NCI-H524 treated with DMSO at 0.1 percent for 48 hours (cell line): ENCODE data around the gene ATG4B.

Source experiments
- DNase-seq: peaks from one replicate; lab custom pipeline; 2025; lab: John Stamatoyannopoulos, UW

ATG4B gene

DNA sequence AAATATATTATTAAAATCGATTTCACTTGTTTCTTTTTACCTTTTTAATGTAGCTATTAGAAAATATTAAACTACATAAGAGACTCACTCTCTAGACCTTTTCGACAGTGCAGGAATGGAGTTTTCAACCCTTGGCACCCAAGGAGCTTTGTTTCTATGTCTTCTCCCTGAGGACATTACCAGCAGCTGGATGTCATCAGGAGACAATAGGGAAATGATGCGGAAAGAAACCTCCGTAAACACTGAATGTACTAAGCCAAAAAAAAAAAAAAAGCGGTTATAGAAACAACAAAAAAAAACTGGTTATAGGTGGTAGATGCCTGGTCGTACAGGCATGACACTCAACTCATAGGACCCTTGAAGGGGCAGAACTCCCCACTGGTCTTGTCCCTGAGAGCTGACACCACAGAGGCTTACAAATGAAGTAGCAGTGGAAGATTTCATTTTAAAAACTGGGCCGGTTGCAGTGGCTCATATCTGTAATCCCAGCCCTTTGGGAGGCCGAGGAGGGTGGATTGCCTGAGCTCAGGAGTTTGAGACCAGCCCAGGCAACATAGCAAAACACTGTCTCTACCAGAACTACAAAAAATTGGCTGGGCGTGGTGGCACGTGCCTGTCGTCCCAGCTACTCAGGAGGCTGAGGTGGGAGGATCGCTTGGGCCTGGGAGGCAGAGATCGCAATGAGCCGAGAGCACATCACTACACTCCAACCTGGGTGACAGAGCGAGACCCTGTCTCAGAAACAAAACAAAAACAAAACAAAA lies 24.3 kb upstream of the ATG4B start:
- DNase-seq: no peak

DNA sequence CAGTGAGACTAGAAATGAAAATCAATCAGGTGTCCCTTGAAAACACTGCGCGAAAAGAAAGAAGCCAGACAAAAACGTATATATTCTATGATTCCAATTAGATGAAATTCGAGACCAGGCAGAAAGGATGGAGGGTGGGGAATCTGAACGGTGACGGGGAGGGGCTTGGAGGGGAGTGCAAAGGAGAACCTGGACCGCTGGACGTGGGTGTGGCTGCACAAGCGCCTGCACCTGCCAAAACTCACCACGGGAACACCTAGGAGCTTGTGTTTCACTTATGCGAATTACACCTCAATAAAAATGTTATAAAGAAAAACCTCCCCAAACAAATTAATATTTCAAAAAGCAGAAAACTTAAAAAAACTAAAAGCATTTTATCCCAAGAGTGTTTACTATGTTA lies 22.5 kb upstream of the ATG4B start:
- DNase-seq: no peak

DNA sequence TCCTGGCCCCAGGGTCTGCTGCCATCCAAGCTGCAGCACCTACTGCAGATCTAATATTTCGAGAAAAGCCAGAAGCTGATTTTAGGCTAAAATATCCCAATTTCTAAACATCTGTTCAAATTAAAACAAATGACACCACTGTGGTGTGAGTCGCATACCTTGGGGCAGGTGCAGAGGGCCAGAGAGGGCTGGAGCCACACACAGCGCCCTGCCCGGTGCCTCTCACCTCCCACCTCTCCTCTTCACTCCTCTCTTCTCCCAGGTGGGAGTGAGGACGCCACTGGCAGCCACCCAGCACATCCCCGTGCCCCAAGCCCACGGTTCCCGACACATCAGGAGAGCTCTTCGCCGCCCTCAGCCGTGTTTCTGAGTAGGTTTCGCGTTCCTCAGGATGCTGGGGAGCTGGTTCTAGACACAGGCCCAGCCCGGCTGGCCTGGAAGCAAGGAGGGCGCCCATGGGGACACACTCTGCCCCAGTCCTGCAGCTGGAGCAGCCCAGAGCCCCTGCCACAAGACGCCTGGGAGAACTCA lies 21.9 kb upstream of the ATG4B start:
- DNase-seq: no peak

DNA sequence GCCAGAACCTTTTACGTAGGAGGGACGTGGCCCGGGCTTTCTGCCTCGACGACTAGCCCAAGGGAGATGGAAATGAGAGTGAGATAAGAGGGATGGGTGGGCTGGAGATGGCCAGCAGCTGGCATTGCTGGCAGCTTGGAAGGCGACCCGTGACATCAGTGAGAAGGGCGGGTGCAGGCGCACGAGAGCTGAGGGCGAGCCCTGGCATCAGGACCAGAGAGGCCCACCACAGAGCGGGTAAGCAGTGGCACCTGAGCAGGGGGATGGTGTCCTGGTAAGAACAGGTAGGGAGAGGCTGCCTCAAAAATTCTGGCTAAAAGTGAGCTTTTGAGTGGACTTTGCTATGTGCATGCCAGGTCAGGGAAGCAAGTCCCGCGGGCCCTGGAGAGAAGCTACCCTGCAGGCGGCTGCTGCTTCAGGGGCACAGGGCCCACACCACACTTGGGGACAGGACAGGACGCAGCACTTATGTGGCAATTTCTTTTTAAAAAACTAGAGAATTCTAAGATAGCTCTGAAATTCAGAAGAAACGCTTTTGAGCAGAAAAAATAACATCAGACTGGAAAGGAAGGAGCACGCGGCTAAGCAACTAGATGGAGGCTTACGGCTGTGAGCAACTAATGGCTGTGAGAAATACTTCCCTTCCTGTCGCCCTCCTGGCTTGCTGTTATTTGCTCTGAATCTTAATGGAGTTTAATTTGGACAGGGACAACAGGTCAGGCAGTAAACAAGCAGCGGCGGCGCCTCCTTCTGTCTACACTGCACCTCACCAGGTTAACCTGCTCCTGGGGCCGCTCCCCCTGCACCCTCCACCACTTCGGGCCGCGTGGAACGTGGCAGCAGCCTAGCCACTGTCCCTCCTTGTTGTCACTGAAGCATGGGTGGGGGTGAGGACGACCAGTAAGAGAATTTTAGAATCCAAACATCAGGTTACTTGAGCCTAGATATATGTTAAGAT lies 21.0 kb upstream of the ATG4B start:
- no peak for DNase-seq

DNA sequence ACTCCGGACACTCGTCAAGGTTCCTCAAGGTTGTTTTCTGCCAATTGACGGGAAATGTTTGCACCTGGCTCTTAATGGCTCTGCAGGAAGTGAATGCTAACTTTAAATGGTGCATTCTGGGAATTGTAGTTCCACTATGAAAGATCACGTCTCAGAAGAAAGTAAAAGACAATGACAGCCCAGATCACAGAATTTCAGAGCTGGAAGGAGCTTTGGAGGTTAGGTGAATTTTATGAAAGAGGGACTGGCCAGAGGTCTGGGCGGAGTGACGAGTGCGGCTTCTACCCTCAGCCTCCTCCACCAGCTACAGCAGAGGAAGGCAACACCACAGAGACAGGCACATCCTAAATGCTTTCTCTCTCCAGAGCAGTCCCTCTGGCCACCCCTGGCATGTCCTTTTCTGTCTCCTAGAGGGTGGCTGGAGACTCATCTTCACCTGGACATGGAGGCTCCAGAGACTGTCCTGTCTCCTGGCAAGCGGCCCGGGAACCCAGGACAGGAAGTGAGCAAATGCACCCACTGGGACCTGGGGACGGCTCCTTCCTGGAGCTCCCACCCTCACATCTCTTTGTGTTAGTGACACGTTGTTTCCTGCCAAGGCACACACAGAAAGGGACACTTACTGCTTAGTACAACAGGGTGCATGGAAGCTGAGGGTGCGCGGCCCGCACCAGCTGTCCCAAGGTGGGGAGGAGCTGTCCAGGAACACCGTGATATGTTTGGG lies 19.9 kb upstream of the ATG4B start:
- no peak for DNase-seq

DNA sequence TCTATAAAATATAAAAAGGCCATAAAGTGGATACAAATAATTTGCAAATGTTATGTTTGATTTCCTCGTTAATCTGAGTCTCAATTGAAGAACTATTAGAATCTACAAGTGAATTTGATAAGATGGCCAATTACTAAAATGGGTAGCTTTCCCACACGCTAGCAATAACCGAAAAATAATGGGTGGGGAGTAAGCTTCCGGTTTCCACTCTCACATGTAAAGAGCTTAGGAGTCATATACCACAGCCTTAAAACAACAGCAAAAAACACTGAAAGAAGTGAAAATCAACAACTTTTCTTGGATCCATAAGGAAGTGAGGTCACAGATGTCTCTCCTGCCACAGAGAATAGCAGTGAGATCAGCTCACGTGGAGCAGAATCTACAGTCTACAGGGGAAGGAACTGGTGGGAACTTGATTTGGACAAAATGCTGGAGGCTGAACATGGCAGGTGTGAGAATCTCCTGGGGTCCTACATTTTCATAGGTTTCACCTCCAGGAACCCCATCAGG lies 19.1 kb upstream of the ATG4B start:
- DNase-seq: no peak

DNA sequence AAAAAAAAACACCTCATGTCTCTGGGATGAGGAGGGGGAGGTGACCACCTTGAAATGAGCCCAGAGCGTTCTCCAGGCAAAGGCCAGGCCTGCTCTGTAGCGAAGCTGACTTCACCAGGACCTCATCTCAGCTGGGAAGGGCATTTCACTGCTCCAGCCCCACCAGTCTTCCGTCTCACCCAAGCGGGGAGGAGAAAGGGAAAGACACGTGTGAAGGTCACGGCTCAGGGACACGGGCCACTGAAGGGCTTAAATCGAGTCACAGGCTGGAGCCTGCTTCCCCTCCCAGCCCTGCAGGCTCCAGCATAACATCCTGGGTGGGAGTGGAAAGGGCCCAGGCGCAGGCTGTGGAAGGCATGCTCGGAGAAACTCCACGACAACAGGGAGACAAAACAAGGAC lies 18.7 kb upstream of the ATG4B start:
- DNase-seq: no peak

DNA sequence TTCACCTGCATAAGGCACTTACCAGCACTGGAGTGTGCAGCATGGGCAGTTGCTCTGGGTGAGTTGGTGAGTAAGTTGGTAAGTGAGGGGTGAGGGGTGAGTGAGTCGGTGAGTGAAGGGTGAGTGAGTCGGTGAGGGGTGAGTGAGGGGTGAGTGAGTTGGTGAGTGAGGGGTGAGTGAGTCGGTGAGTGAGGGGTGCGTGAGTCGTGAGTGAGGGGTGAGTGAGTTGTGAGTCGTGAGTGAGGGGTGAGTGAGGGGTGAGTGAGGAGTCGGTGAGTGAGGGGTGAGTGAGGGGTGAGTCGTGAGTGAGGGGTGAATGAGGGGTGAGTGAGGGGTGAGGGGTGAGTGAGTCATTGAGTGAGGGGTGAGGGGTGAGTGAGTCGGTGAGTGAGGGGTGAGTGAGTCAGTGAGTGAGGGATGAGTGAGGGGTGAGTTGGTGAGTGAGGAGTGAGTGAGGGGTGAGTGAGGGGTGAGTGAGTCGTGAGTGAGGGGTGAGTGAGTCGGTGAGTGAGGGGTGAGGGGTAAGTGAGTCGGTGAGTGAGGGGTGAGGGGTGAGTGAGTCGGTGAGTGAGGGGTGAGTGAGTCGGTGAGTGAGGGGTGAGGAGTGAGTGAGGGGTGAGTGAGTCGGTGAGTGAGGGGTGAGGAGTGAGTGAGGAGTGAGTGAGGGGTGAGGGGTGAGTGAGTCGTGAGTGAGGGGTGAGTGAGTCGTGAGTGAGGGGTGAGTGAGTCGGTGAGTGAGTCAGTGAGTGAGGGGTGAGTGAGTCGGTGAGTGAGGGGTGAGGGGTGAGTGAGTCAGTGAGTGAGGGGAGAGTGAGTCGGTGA lies 17.7 kb upstream of the ATG4B start:
- no peak for DNase-seq

DNA sequence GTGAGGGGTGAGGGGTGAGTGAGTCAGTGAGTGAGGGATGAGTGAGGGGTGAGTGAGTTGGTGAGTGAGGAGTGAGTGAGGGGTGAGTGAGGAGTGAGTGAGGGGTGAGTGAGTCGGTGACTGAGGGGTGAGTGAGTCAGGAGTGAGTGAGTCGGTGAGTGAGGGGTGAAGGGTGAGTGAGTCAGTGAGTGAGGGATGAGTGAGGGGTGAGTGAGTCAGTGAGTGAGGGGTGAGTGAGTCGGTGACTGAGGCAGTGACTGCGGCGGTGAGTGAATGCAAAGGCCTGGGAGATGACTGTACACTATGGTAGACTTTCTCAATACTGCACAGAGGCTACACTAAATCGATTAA lies 17.1 kb upstream of the ATG4B start:
- DNase-seq: no peak

DNA sequence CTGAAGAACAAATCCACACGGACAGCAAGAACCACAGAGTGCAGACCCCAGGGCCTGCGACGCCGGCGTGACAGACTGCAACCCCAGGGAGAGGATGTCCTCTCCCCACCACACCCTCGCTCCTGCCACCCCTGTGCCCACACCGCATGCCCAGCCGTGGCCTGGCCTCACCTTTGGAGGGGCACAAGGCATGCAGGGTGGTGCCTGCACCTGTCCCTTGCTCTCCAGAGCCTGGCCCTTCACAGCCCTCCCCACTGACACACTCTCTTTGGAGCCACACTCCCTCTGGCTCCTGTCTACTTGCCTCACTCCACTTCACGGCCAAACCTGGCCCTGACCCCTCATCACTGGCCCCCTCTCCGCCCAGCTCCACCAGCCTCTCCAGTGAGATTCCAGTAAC lies 9.8 kb upstream of the ATG4B start:
- DNase-seq: no peak

DNA sequence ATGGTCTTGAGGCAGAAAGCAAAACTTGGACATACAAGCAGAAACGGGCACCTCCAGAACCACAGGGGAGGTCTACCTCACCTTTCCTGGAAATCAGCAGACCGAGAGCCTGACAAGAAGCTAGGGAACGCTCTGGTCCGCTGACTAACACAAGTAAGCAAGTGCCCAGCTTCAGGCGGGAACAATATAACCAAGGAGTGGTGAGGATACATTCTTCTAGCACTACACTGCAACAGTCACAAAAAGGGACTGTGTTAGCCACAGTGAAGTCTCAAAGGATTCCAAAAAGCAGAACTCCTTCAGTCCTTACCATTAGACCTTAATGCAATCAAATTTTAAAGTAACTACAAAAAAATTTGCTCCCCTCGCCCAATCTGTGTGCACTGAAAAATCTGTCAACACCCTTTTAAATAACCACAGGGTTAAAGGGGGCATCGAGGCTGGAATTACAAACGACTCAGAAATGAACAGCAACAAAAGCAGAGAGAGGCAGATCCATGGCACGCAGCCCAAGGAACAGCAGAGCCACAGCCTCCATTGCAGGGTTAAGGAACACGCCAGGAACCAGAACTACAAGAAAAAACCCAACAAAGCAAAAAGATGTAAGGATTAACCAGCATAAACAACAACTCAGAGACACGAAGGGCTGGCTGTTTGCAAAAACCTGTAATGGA lies 7.6 kb upstream of the ATG4B start:
- no peak for DNase-seq

DNA sequence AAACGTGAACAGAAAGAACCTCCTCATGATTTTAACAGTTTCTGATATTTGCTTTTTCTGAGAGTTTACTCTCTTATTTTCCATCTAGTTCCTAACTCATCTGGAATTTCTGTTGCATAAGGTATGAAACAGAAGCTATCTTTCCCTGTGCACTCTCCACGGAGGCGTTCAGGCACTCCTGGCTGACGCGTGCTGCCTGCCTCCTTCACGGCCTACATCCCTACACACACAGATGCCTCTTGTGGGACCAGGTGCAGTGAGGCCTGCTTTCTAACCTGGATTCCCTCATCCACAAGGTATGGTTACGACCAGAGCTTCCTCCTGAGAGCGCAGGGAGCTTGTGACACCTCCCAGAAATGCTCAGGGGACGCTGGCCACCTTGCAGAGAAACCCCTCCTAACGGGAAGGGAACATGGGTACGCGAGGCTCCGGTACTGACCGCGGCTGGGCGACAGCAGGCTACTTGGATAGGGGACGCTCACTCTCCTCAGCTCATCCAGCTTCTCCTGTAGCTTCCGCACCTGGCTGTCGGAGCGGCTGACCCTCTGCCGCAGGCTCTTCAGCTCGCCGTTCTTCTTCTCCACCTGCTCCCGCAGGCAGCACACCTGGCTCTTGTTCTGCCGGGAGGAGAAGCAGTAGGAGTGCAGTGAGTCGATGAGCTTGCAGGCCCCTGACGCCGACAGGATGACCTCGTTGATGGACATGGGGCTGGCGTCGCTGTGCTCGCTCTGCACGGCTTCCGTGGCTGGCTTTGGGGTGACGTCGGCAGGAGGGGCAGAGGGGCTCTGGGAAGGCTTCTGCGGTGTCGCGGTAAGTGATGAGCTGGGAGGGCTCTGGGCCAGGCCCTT lies 4.8 kb upstream of the ATG4B start:
- DNase-seq: no peak

DNA sequence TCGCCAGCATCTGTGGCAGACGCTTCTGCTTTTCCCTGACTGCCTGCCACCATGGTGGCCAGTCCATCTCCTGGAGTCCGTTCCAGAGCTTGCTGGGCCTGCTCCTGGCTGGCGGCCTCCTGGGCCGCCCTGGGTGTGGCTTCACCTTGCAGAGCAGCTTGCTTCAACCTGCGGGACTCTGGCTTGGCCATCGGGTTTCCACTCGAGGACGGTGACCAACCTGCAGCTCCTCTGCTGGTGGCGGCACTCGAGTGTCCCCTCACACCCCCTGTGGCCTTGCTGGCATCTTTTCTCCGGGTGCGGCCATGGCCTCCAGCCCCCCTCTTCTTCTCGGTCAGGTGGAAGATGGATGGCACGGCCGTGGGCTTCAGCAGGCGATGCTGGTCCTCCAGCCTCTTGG lies 3.9 kb upstream of the ATG4B start:
- DNase-seq: no peak

DNA sequence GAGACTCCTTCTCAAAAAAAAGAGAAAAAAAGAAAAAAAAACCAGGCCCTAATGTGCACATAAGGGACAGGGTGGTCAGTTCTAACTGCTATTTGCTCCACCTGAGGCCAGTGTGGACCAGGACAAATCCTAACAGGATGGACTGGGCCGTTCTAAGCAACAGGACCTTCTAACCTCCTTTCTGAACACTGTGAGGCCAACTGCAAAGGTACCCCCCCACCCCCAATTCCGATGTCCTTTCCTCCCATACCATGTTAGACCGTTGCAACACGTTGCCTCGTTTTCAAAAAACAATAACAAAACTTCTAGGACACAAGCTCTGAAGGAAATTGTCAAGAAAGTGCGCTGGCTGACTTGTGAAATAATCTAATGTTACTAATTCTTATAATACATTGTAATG lies 1.7 kb upstream of the ATG4B start:
- no peak for DNase-seq

DNA sequence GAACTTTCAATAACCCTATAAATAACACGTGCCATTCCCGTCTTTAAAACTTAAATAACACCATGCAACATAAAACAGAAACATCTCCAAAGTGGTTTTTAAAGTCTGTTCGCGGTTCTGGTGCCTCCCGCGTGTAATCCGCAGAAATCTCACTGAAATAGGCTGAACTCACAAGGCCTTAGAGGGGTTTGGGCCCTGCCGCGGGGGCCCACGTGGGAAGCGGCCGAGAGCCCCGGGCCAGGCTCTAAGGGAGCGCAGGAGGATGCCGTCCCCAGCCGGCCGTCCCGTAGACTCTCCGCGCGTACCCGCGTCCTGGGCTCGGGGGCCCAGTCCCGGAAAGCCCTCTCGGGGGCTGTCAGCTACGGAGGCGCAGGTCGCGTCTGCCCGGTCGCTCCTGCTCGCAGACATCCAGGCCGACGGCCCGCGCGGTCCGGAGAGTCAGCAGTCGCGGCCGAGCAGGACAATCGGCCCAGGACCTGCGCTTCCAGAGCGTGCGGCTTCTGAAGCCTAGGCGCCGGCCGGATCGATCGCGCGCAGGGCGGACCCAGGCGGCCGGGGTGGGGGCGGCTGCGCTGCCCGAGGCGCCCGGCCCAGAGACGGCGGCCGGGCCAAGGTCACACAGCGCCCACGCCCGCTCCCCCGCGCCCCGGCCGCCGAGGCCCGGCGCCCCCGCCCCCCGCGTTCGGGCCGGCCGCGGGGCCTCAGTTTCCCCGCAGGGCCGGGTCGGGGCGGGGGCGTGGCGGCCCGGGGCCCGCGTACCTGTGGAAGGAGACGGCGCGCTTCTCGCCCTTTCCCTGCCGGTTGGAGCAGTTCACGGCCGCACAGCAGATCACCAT lies 1.1 kb upstream of the ATG4B start:
- DNase-seq: no peak

DNA sequence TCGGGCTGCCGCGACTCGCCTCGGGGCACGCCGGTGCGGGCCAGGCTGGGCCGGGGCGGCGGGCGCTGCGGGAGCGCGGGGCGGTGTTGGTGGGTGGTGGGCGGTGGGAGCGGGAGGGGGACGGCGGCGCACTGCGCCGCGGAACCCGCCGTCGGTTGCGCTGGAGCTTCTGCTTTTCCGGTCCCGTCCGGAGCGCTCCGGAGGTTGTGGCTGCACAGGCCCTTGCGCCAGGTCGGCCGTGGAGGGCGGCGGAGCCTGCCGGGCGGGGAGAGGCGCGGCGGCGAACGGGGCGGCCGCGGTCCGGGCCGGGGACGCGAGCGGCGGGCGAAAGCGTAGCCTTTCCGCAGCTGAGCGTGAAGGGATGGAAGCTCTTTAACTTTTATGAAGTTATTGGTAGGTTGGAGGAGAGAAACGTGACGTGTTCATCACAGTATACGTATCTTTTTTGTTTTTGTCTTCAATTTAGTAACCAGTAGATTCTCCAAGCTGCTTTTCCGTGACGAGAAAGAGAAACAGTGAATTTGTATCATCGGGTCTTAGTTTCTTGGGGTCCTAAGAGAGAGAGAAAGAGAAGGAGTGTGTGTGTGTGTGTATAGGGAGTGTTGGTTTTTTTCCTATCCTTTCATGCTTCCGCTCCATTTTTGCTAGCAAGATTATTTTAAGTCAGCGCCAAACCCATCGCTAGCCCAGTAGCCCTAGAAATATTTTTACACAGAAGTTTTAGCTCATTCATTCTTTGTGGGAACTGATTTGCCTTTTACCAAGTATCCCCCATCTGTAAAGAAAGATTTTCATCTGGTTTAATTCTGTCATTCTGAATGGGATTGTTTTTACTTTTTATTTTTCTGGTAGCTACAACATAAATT lies 535 bp downstream of the ATG4B start:
- no peak for DNase-seq

DNA sequence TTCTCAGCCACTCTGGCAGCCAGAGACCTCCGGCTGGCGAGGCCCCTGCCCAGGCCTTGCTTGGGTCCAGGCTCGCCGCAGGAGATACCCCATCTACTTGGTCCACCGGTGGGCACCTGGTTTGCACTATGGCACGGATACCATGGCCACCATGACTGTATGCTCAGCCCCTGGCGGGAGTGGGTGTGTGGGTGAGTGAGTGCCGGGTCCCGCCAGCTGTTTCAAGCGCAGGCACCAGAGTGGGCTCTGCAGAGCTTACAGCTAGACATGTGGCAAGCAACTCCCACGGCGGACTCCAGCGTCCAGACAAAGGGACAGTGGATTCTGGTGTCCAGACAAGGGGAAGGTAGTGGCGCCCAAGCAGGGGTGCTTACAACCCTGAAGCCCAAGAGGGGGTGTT lies 1.4 kb downstream of the ATG4B start:
- DNase-seq: no peak

DNA sequence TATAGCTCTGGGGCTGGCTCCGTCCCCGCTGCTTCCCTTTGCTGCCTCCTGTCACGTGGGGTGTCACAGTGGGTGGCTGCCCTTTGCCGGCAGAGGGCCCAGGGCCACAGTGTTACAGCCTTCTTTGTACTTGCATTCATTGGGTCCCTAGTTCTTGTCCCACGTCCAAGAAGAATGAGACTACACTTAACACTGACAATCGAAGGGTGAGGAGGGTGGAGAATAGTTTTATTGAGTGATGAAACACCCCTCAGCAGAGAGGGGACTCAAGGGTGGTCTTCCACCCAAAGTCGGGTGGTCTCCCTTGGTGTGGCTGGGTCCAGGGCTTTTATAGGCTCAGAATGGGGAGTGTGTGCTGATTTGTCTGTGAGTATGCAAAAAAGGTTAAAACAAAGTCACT lies 1.9 kb downstream of the ATG4B start:
- DNase-seq: no peak
